Activated CD8-positive, alpha-beta memory T cell treated with anti-CD3 and anti-CD28 coated beads, Interleukin-2, amount 50 U/mL, for 4 hours (primary cell): ENCODE results near the gene C10orf90.

ENCODE experiments used
- DNase-seq: peaks from one replicate; pipeline ENCODE4 v3.0.0-alpha.2; 2020

The C10orf90 gene

DNA sequence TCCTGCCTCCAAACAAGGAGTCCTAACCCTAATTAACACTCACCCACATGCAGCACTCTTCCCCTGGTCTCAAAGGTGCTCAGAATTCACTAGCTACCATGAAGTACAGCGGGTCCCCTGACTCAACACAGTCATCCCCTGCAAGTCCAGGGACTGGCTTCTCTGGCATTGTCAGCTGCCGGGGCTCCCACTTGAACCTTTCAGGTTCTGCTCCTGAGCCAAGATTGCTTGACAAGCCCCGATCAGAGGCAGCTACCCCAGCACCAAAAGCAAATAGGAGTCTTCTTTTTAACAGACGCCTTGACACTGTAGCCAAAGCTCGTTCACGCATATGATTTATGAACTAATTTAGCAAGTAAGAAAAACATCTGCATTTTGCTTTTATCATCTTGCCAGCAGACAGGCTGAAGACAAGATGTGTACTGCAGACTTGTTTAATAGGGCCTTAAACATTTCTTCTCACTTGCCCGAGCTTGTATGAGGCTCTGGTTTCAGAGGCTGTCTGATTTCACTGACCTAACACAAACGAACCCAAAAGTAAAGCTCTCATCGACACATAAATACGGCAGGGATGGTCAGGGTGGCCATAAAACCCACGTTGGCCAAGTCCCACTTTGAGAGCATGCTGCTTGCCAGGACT lies 214.6 kb downstream of the C10orf90 start:
- DNase-seq = no peak

DNA sequence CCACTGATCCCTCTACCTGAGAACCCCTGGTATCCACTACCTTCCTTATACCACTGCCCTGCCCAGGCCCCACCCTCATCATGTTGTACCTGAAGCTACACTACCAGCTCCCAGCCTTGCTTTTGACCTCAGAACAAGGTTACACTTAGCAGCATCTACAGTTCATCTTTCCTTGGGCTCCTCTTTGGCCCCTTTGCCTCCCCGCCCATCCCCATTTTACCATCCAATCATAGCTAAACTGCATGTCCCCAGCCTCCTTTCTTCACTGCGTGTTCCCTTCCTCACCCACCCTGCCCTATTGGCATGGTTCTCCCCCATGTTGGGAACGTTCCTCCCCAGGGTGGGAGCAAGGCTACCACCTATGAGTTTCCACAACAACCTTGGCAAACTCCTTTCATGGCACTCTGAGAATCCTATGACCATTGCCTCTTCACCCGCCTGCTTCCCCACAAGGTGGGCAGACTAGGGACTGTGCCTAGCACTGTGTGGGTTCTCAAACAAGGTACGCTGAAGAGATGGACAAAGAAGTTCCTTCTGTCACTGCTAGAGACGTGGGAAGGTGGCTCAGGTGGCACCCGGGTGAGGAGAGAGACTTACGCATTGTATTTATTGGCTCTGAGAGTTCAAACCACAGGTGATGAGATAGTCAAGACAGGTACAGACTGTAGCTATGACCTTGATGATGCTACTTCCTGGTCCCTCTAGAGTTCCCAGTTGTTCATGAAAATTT lies 215.3 kb downstream of the C10orf90 start:
- DNase-seq = no peak

DNA sequence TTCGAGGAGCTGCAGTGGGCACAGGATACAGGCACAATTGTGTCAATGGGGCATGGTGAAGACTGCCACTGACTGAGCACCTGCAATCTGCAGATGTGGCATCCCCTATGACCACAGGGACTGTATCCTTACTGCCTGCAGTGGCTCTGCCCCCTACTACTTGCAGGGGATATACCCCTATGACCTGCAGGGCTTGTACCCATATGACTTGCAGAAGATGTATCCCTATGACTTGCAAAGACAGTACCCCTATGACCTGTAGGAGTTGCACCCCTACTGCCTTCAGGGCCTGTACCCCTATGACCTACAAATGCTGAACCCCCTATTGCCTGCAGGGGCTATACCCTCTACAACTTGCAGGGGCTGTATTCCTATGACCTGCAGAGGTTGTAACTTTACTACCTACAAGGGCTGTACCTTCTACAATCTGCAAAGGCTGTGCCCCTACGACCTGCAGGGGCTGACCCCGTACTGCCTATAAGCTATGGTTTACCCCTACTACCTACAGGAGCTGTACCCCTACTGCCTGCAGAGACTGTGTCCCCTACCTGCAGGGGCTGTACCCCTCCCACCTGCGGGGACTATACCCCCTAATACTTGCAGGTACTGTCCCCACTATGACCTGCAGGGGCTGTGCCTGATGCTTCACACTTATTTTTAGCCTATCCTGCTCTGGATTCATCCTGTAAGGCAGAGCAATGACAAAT lies 216.3 kb downstream of the C10orf90 start:
- DNase-seq = no peak

DNA sequence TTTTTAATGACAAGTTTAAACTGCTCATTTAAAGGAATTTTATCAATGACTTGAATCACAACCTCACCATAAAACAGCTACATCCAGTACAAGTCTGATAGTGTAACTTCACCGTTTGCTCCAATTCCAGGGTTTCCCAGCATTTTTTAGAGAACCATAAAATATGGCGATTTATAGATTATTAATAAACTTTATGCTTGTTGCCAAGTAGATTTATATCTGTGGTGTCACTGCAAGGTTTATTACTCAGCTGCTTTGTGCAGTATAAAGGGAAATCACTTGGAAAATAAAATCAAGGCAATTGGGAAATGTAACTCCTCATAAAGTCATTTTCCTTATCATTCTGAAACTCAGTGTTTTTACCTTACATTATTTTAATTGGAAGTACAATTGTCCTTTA lies 218.2 kb downstream of the C10orf90 start:
- DNase-seq = no peak

DNA sequence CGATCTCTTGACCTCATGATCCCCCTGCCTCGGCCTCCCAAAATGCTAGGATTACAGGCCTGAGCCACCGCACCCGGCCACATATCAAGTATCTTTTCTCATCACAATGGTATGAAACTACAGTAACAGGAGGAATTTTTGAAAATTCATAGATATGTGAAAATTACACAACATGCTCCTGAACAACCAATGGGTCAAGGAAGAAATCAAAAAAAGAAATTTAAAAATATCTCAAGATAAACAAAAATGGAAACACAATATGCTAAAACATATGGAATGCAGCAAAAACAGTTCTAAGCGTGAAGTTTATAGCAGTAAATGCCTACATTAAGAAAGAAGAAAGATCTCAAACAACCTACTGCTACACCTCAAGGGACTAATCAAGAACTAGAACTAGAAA lies 222.4 kb downstream of the C10orf90 start:
- no peak for DNase-seq

DNA sequence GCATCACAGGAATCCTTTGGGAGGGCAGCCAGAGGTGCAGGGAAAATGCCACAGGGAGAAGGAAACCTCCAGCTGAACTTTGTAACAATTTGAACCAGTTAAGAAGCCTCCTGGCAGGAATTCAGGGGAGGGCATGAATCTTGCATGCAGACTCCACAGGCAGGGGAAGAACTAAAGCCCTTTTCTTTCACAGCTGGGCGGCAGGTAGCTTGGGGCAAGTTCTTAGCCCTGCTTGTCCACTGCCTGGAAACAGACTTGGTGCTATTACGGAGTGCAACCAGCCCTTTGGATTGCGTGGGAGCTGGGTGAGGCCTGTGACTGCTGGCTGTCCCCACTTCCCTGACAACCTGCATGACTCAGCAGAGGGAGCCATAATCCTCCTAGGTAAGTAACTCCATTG lies 230.6 kb downstream of the C10orf90 start:
- DNase-seq = no peak

DNA sequence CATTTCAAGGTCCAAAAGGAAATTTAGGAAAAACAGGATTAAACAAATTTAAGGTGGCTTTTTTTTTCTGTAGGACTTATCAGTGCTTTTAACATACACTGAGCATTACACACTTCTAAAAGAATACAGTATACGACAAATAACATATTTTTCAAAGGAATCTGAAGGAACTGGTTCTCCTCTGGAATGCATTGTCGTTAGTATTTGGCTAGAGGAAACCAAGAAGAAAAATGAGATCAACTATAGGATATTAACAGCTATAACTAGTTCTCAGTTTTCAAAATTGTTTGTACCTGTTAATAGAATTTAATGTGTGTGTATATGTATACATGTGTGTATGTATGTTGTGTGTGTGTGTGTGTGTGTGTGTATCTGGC lies 232.1 kb downstream of the C10orf90 start:
- no peak for DNase-seq

DNA sequence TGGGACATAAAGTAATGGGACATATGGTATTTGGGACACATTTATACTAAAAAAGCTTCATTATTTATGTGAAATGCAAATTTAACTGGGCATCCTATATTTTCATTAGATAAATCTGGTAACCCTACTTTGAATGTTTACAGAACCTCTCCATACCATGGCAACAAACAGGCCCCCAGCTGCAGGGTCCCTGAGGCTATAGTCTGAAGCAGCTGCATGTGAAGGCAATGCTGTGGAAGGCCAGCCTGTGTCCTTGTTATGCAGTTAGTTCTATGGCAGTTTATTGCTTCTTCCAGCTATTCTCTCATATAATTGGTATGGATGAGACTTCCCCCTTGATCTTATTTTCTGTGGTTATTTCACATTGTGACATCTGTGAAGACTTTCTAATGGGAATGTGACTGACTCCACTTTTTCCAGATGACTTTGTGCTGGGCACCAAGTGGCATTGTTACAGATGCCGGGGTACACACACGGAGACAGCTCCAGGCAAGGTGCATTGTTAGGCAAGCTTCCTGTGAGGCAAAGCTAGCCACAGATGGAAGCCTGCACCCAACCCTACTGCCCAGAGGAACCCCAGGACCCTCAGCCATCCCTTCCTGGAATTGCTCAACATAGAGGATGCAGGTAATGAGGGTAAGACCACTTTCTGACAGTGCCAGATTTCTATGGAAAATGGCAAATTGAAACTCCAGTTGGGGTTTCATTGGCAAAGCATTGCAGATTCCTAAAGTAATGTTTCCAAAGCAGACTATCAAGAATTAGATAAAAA lies 232.7 kb downstream of the C10orf90 start:
- no peak for DNase-seq

DNA sequence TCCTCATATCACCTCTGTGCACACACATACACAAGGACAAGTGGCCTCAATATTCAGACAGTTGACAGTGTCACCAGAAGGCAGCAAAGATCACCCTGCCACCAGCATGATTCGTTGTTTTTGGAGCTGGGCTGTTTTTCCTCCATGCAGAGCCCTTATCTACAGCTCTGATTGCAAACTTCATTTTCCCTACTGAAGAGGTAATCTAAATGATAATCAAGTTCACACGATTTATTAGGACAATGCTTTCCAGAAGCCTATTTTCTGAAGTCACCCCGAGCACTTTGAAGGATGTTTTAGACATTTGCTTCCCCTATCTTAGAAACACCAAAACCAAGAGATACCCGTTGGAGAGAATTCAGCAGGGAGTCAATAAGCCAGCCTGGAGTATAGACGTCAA lies 236.3 kb downstream of the C10orf90 start:
- DNase-seq = no peak

DNA sequence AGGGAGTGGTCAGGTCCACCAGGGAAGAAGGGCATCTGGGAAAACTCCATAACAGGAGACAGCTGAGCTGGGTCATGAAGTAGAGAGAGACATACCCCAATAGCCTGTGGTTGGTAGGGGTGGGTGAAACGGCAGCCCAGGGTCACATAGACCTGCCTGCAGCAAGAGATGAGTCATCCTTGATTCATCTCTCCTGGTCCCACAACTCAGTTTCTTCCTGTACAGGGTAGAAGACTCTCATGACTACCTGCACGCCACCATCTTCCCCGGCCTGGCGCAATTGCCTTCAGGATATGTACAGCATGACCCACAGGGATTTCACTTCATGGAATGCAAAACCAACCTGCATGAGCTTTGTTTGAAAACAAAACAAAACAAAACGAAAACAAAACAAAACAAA lies 237.1 kb downstream of the C10orf90 start:
- DNase-seq = no peak

DNA sequence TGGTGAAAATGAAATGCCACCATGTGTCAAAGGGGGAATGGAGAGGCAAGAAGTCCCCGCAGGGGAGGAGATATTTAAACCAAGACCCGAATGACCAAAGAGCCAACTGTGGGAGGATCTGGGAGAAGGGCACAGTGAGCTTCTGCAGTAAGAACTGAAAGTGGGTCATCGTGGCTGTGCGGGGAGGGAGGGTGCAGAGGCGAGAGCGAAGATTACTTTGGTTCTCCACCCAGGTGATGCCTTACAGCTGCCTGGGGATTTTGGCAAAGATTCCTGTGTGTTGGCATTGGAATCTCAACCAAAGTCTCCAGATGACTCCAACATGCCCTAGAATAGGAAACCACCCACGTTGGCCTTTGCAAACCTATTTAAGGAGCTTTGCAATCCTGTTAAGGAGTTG lies 238.0 kb downstream of the C10orf90 start:
- DNase-seq = no peak

DNA sequence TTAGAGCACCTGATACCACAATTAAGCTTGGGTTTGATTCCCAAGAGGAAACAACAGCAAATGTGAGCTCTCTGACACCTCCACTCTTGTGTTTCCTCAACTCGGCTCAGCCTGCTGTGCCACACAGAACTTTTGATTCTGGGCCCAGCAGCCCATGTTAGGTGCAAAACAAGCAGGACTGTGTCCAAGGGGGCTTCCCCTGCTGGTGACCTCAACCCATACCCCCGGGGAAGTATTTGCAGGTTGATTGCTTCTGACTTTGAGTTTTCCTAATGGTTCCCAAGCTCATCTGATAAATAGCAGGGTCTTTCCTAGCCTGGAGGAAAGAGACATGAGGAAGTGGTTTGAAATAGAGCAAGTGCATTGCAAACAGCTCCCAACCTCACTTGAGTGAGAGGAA lies 238.7 kb downstream of the C10orf90 start:
- DNase-seq = no peak

DNA sequence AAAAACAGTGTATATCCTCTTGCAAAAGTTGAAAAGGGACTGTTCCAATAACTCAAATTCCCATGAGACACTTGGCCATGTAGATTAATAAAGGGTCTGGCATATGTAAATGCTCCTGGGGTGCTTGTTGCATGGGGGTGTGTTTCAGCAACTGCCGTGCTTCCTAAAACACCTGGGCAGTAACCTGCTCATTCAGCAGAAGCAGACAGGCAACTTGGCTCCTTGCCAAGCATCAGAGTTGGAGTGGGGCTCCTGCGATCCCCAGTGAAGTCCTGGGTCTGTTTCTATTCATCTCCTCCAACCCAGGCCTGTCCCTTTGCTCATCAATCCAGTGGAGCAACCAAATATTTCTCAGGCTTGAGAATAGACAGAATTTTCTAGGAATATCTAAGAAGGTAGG lies 240.0 kb downstream of the C10orf90 start:
- DNase-seq = no peak

DNA sequence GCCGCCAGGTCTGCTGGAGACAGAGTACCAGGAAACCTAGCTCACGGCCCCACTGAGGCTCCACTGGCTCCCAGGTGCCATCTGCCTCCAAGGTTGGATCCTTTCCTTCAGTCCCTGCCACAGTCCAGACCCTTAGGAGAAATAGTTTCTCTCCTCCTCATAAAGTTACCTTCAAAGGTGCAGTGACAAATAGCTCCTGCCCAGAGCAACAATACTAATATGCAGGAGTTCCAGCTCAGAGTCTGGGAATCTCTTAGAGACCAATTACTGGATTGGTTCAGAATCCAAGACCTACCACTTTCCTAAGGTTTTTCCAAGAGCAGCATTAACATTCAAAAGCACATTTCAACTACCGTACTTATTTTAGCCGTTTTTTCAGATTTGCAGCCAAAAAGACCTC lies 241.2 kb downstream of the C10orf90 start:
- no peak for DNase-seq

DNA sequence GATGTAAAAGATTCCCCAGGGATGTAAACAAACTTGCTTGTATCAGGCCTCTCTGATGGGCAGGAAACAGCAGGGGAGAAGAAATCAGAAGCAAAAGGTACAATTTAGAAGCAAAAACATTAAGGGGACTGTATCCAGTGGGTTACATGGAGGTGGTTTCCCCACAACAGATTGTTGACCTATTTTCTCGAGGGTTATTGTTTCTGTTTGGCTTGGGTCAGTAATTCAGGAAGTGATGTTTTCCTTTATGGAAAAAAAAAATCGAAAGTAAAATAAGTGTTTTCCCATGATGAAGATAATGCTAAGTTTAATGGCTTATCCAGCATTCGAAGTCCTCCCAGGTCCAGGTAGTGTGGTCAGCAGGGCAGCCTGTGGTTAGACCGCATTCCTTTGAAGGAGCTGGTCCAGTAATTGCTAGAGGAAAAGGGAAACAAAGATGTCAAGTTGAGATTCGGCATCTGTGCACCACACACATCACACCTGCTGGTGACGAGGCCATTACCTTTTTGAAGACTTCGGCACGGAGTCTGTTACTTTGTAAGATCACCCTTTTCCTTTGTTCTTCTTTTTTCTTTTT lies 244.9 kb downstream of the C10orf90 start:
- DNase-seq = no peak

DNA sequence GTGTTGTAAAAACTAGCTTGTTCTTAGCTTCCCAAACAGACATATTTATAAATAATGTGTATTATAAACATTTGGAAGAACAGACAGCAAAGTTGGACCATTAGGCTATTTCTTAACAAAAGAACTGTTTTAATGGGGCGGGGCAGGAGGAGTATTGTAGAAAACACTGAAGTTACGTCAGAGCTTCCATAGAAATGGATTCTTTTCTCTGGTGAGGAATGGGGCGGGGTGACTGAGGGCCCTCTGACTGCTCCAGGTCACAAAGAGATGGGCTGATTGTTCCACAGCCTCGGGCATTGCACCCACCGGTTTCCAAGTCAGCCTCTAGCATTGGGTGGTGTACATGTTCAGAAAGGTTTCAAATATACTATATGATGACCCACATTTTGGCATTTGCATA lies 245.5 kb downstream of the C10orf90 start:
- no peak for DNase-seq

DNA sequence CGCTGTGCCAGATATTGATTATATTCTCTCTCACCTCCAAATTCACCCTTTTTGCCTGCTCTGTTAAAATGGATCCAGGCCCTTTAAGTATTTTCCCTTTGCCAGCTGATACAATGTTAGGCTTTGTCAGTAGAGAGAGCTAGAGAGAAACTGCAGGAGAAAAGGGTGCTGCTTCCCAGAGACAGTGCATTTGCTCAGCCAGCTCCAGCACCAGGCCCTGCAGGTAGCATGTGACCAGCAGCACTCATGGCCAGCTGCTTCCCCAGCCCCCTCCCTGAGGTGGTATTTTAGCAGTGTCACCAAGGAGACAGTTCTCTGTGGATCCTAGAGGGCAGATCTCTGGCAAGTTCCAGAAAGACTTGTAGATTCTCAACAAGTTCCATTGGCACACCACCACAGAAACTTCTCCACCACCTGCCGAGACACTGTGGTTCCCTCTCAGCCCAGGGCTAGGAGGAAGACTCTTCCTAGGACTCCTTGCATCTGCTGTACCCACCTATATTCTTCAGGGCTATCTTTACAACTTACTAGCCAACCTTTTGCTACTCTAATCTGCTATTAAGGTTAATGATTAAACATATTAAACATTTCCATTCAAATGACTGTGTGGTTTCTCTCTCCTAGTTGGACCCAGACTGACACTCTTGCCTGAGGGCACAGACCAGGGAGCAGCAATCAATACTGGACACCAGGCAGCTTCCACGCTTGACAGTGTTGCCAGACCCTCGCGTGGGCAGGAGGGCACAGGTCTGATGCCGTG lies 246.6 kb downstream of the C10orf90 start:
- no peak for DNase-seq

DNA sequence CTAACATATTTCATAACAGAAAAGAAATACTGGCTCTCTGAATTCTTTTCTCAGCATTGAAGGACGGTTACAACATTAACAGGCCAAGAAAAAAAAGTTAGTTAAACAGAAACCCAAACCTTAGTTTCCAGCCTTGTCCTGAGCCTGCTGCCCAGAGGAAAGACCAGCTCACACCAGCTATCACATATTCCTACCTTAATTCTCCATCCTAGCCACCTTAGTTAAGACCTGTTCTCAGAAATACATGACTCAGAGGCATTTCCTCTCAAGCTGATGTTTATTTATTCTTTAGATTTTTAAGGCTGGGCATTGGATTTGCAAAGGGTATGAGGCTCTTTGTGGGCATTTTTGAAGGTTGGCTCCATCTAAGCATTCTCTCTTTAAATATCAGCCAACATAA lies 247.9 kb downstream of the C10orf90 start:
- DNase-seq = no peak

DNA sequence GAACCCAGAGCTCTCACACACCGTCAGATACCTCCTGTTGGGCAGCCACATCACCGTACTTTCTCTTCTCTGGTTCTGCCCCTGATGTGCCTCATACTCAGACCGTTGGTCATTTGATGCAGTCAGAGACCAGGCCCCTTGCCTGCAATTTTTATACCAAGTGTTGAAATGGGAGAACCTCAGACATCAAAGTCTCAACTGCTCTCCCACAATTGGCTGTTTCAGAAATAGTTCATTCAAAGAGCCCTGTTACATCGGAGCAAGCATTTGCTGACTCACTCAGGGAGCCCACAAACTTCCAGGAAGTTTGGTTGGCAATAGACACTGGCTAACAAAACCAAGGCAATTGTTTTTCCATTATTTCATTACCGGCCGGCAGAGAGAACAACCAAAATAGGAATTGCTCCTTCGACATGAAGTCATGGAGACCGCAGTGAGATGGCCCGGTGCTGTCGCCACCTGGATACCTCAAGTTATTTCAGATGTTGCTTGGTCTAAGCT lies 248.7 kb downstream of the C10orf90 start:
- no peak for DNase-seq

DNA sequence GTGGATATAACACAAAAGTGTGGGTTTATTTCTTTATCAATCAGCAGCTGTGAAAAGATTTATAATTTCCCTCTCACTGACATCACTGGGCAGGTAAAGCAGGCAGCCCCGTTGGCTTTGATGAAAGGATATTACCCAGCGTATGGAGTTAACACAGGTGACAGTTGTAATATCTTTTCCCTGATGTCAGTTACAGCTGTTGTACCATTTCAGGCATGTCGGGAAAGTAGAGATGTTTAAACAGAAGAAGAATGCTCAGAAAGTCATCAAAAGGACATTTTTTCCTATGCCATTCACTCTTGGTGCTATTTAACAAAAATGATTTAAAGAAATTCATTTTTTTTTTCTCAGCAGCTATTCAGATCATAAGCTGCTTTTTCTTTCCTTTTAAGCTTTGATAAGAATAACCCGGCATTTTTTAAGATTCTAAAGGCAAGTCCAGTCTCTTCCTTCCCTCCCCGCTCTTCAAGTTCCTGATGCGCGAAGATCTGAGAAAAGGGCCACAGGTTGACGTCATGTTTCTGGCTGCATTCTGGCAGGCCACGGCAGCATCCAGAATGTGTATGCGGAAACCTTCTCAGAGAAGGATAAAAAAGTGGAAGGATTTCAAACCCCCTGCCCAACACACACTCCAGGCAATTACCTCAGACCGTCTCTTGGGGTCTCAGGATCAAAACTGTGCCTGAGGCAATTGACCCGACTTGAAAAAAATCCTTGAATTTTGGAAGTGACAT lies 249.8 kb downstream of the C10orf90 start:
- no peak for DNase-seq

DNA sequence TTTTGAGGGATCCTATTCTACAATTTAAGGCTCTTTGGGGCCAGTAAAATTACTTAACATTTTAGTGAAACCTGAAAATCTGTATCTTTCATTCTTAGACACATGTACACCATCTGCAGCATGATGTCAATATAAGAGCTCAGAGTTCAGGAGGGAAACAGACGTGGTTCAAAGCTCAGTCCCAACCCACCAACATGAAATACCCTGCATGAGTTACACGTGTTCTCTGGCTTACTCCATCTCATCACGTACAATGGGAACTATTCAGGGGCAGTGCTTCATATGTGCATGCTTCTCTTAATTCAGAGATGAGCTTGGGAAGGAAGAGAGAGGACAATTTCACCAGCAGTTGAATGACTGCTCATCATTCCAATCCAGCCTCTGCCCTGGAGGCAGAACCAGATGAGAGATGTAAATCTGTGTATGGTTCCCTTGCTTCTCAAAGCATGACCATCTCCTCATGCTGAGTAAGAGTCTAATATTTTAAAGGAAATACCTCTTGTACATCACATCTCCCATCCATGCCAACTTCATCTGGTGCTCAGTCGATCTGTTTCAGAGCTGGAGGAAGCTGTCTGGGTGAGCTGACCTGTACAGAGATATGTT lies 253.2 kb downstream of the C10orf90 start:
- no peak for DNase-seq
